Endothelial cell (in vitro differentiated cells): ENCODE measurements around the gene FBLN7. TPM values are rescaled to one million over a fixed set of nuclear protein-coding genes. Genes with fewer than 3 reads are reported as not detected.

Source experiments
- DNase-seq: peaks from one replicate; pipeline ENCODE4 v3.0.0; 2021; ENCODE audit warnings: low spot score
- H3K27ac Mint-ChIP-seq: one replicate; pipeline ENCODE4 v1.8.0; 2021; ENCODE audit warnings: mixed read lengths, inconsistent platforms; ENCODE audit not compliant: unreplicated experiment
- H3K27me3 Mint-ChIP-seq: one replicate; pipeline ENCODE4 v1.8.0; 2021; ENCODE audit warnings: mild to moderate bottlenecking, moderate library complexity, mixed read lengths, inconsistent platforms; ENCODE audit not compliant: unreplicated experiment
- H3K36me3 Mint-ChIP-seq: one replicate; pipeline ENCODE4 v1.8.0; 2021; ENCODE audit warnings: mild to moderate bottlenecking, low read depth, mixed read lengths, inconsistent platforms; ENCODE audit not compliant: unreplicated experiment
- H3K4me1 Mint-ChIP-seq: one replicate; pipeline ENCODE4 v1.8.0; 2021; ENCODE audit warnings: mild to moderate bottlenecking, mixed read lengths, inconsistent platforms; ENCODE audit not compliant: unreplicated experiment
- H3K4me3 Mint-ChIP-seq: one replicate; pipeline ENCODE4 v1.8.0; 2021; ENCODE audit warnings: mild to moderate bottlenecking, mixed read lengths, inconsistent platforms; ENCODE audit not compliant: unreplicated experiment
- H3K9me3 Mint-ChIP-seq: one replicate; pipeline ENCODE4 v1.8.0; 2021; ENCODE audit warnings: mixed read lengths, inconsistent platforms; ENCODE audit not compliant: unreplicated experiment
- total RNA-seq: library from RNA; stranded (reverse); fragmentation: NEBNext Ultra II Directional; extraction: Animal tissue kit (Norgen Biotek cat#: 25700); gene quantifications from one replicate; pipeline ENCODE4 v1.2.1, GENCODE V29; 2021; ENCODE audit not compliant: unreplicated experiment
- TF ChIP-seq, protein P1 (sequence below): fragments of 200-600 bp; sonication (generic); IDR thresholded peaks from one replicate; pipeline ENCODE4 v1.5.0; 2021; ENCODE audit warnings: antibody characterized with exemption; ENCODE audit not compliant: unreplicated experiment

Gene FBLN7
- total RNA-seq, 1 donor from 2014 or later, result 0.36 TPM

DNA sequence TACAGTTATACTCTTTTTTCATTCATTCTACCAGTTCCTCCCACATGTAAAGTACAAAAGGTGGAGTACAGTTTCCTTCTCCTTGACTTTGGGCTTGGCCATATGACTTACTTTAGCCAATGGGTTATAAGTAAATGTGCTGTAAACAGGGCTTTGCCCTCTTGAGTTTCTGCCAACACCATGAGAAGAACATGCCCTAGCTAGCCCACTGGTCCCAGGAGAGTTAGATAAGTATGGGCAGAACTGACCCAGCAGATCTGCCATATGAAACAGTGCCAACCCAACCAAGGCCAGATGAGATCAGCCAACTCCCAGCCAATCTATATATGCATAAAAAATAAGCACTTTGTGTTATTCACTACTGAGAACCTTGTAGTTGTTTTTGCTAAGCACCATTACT lies 91.2 kb downstream of the FBLN7 start:
- no peak overlapping the region for H3K4me3 Mint-ChIP-seq
- no peaks in the 10 kb centered on the region for H3K36me3 Mint-ChIP-seq
- no peaks in the 10 kb centered on the region for H3K9me3 Mint-ChIP-seq
- H3K27me3 Mint-ChIP-seq, result no peaks in the 10 kb centered on the region
- no peak overlapping the region for H3K27ac Mint-ChIP-seq
- DNase-seq, result no peak
- no peaks in the 10 kb centered on the region for H3K4me1 Mint-ChIP-seq
- TF ChIP-seq, protein P1, sequence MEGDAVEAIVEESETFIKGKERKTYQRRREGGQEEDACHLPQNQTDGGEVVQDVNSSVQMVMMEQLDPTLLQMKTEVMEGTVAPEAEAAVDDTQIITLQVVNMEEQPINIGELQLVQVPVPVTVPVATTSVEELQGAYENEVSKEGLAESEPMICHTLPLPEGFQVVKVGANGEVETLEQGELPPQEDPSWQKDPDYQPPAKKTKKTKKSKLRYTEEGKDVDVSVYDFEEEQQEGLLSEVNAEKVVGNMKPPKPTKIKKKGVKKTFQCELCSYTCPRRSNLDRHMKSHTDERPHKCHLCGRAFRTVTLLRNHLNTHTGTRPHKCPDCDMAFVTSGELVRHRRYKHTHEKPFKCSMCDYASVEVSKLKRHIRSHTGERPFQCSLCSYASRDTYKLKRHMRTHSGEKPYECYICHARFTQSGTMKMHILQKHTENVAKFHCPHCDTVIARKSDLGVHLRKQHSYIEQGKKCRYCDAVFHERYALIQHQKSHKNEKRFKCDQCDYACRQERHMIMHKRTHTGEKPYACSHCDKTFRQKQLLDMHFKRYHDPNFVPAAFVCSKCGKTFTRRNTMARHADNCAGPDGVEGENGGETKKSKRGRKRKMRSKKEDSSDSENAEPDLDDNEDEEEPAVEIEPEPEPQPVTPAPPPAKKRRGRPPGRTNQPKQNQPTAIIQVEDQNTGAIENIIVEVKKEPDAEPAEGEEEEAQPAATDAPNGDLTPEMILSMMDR, result no peak

DNA sequence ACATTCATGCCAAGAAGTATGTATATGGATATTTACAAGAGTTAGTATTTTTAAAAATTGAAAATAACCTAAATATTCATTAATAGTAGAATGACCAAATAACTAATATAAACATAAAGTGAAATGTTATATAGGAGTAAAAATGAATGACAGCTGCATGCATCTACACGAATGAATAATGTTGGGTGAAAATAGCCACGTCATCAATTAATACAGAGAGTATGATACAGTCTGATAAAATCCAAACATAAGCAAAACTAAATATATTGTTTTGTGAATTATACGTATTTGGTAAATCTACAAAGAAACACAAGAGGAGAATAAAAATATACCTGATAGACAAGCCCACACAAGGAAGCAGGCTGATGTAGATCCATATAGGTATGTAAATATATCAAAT lies 92.2 kb downstream of the FBLN7 start:
- no peak overlapping the region for H3K4me3 Mint-ChIP-seq

More for the DNA sequence above, 92.2 kb downstream of the FBLN7 start:
- H3K9me3 Mint-ChIP-seq, result no peaks in the 10 kb centered on the region
- H3K36me3 Mint-ChIP-seq, result no peaks in the 10 kb centered on the region
- no peak for DNase-seq
- TF ChIP-seq, protein P1, result no peak
- no peaks in the 10 kb centered on the region for H3K4me1 Mint-ChIP-seq
- H3K27ac Mint-ChIP-seq, result no peak overlapping the region
- H3K27me3 Mint-ChIP-seq, result no peaks in the 10 kb centered on the region

Other genes with a start within 250 kb of the FBLN7 start
- 12.3 TPM for gene MERTK, start 239.8 kb upstream of the FBLN7 start, total RNA-seq
- gene TMEM87B, start 83.1 kb upstream of the FBLN7 start, total RNA-seq, result 22.6 TPM
- gene ZC3H8, start 116.7 kb downstream of the FBLN7 start, total RNA-seq, result 6.1 TPM
- gene ZC3H6, start 137.2 kb downstream of the FBLN7 start, total RNA-seq, result 6.8 TPM